Measurements from ENCODE around the gene SCUBE1. TPM values are rescaled to one million over a fixed set of nuclear protein-coding genes. Genes with fewer than 3 reads are reported as not detected.

SCUBE1 gene
- total and polyA plus RNA-seq, 2 of the 8 experiments (the other 6 are each of a cell fraction or from before 2014, with no cell fraction given) = 2.3 to 4.9 TPM

DNA sequence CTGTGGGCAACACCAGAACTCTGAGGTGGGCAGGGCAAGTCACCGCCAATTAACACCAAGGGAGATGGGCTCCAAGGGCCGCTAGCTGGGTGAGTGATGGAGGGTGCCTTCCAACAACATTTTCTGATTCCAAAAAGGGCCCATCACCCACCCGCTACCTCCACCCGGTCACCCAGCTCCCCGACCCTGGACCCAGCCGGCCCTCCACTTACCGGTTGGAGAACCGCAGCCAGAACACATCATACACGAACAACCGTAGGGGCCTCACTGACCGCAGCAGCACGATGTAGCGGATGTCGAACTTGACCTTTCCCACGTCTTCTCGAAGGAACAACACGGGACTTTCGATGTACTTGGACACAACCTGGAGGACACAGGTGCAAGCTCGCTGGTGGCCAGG lies 171.0 kb downstream of the SCUBE1 start:
- H3K79me1 ChIP-seq (ENCODE audit: low read depth, low read length) = no peaks in the 10 kb centered on the region
- H3K9me3 ChIP-seq (ENCODE audit: insufficient read depth in 2 of 2, low read depth in 1 of 2, low read length in 1 of 2) = no peaks in the 10 kb centered on the region
- FAIRE-seq (no peak), DNase-seq (ENCODE audit: low read depth in 1 of 2, low spot score in 2 of 2) (no peak)
- no peak overlapping the region for H3K4me3 ChIP-seq (ENCODE audit: extremely low read depth in 1 of 4, insufficient read depth in 2 of 4, low read depth in 3 of 4, low read length in 4 of 4)
- no peak overlapping the region for H2AK5ac ChIP-seq (ENCODE audit: low read depth, low read length)
- no peak overlapping the region for H2BK5ac ChIP-seq (ENCODE audit: low read depth, low read length)
- H2BK12ac ChIP-seq (ENCODE audit: low read depth, low read length) = no peak overlapping the region
- H3K14ac ChIP-seq (ENCODE audit: insufficient read length) = no peak overlapping the region
- no peak overlapping the region for H3K18ac ChIP-seq (ENCODE audit: extremely low read depth, low read length)
- no peak for TF ChIP-seq SRF (IDR thresholded peaks at IDR 0.05; ENCODE audit: low read depth, low read length)
- no peak for TF ChIP-seq SUZ12 (IDR thresholded peaks at IDR 0.05; ENCODE audit: low read length)
- TF ChIP-seq POU5F1 (IDR thresholded peaks at IDR 0.05; ENCODE audit: low read depth, low read length) = no peak
- no peak for TF ChIP-seq CHD2 (IDR thresholded peaks at IDR 0.05; ENCODE audit: low read length)
- TF ChIP-seq KDM4A (IDR thresholded peaks at IDR 0.05; ENCODE audit: low read depth, low read length, severe bottlenecking) = no peak
- H3K23me2 ChIP-seq (ENCODE audit: low read depth, low read length) = no peaks in the 10 kb centered on the region
- H2BK120ac ChIP-seq (replicated peaks; ENCODE audit: low read depth, low read length) = no peak overlapping the region
- CTCF ChIA-PET (ENCODE audit: partially characterized antibody) = interaction anchor here (0.7 to 1.1 kb wide), 2 partner anchors 13 to 174 kb away, joined by 3 read pairs; no protein-coding TSS in a partner anchor
- H3K23ac ChIP-seq (ENCODE audit: insufficient read length) = no peak overlapping the region
- no peak overlapping the region for H4K5ac ChIP-seq (ENCODE audit: insufficient read length, low read depth, low read length)
- H3K9ac ChIP-seq (replicated peaks in 1 of 4; ENCODE audit: extremely low read depth in 1 of 4, low read depth in 3 of 4, low read length in 3 of 4) = no peak overlapping the region
- POLR2A ChIA-PET (ENCODE audit: partially characterized antibody) = interaction anchor here (0.6 to 1.9 kb wide), 5 partner anchors 8 to 55 kb away, joined by 3 to 5 read pairs (median 4); no protein-coding TSS in a partner anchor
- 94% methylated on average over 19 of the region's 19 CpGs; no CpG with 5 or more reads in 1 of the 2 experiments for WGBS, 2 experiments (ENCODE audit: extremely low coverage in 1 of 2, insufficient coverage in 1 of 2, insufficient read length in 1 of 2, insufficient replicate concordance in 2 of 2, low coverage in 1 of 2, low lambda C conversion rate in 2 of 2, missing lambda C conversion rate in 1 of 2)
- H3K56ac ChIP-seq (replicated peaks; ENCODE audit: insufficient read length, low read depth, low read length) = no peak overlapping the region
- no peak overlapping the region for H4K91ac ChIP-seq (replicated peaks; ENCODE audit: insufficient read length, low read length)
- no peak overlapping the region for H3K4ac ChIP-seq (replicated peaks; ENCODE audit: insufficient read length, low read depth, low read length)
- H2BK15ac ChIP-seq (ENCODE audit: low read length) = no peak overlapping the region
- no peak overlapping the region for H2BK20ac ChIP-seq (ENCODE audit: low read length)
- H3K36me3 ChIP-seq (ENCODE audit: control insufficient read depth in 2 of 4, insufficient read depth in 4 of 4, low read length in 3 of 4) = peaks cover 31 to 69% (median 64%) of the 10 kb centered on the region in 4 experiments
- H4K20me1 ChIP-seq (replicated peaks in 1 of 2; ENCODE audit: control insufficient read depth in 1 of 2, insufficient read depth in 2 of 2, low read length in 2 of 2) = peaks cover 7 to 14% of the 10 kb centered on the region in 2 experiments
- H3K4me1 ChIP-seq (replicated peaks in 1 of 4; ENCODE audit: control insufficient read depth in 3 of 4, insufficient read depth in 4 of 4, low read length in 3 of 4) = no peaks in the 10 kb centered on the region
- no peaks in the 10 kb centered on the region for H3K79me2 ChIP-seq (ENCODE audit: control insufficient read depth in 1 of 2, insufficient read depth in 2 of 2, low read length in 2 of 2)
- no peak overlapping the region for H2AFZ ChIP-seq (ENCODE audit: low read length)
- no peak overlapping the region for H4K8ac ChIP-seq (ENCODE audit: extremely low read depth, insufficient read depth, low read length)
- H3K4me2 ChIP-seq (ENCODE audit: insufficient read depth in 1 of 2, low read depth in 2 of 2, low read length in 2 of 2) = no peak overlapping the region
- H3K27ac ChIP-seq (ENCODE audit: low read depth, low read length) = no peak overlapping the region
- no peaks in the 10 kb centered on the region for H3K27me3 ChIP-seq (replicated peaks in 1 of 4; ENCODE audit: control insufficient read depth in 3 of 4, extremely low read depth in 1 of 4, insufficient read depth in 3 of 4, low read length in 3 of 4)
